RWPE1 (cell line): ENCODE measurements around the gene GALNT11.

Experiments
- CTCF ChIA-PET: fragments of 350-600 bp; sonication (Branson Sonifier 250); formaldehyde crosslinking; extraction: SDS; loops from one replicate; lab custom pipeline; 2021; lab: Yijun Ruan, JAX
- POLR2A ChIA-PET: fragments of 400-600 bp; formaldehyde crosslinking; extraction: SDS; loops from one replicate; lab custom pipeline; 2020; ENCODE audit warnings: antibody characterized with exemption; ENCODE audit not compliant: low non-redundant PET; lab: Yijun Ruan, JAX
- DNase-seq: peaks from one replicate; pipeline ENCODE4 v3.0.0; 2012; ENCODE audit warnings: low spot score
- H3K27ac ChIP-seq: fragments of 450-650 bp; 2 replicates; pipeline ENCODE4 v1.5.1; 2017
- TF ChIP-seq, protein P1 (sequence below): fragments of 450-650 bp; conservative IDR thresholded peaks from 2 replicates; pipeline ENCODE4 v1.5.1; 2017; ENCODE audit warnings: low read depth, mild to moderate bottlenecking

Gene GALNT11

GRCh38 chr7:152129682-152130081, 104.2 kb downstream of the GALNT11 start:
- no peak for DNase-seq
- TF ChIP-seq, protein P1, sequence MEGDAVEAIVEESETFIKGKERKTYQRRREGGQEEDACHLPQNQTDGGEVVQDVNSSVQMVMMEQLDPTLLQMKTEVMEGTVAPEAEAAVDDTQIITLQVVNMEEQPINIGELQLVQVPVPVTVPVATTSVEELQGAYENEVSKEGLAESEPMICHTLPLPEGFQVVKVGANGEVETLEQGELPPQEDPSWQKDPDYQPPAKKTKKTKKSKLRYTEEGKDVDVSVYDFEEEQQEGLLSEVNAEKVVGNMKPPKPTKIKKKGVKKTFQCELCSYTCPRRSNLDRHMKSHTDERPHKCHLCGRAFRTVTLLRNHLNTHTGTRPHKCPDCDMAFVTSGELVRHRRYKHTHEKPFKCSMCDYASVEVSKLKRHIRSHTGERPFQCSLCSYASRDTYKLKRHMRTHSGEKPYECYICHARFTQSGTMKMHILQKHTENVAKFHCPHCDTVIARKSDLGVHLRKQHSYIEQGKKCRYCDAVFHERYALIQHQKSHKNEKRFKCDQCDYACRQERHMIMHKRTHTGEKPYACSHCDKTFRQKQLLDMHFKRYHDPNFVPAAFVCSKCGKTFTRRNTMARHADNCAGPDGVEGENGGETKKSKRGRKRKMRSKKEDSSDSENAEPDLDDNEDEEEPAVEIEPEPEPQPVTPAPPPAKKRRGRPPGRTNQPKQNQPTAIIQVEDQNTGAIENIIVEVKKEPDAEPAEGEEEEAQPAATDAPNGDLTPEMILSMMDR = no peak
- ChIA-PET CTCF (interaction anchor here (0.6 to 0.7 kb wide), 2 partner anchors 154 to 375 kb away, joined by 3 read pairs; no protein-coding TSS in a partner anchor), POLR2A (no interaction called here)
- no peak overlapping the region for H3K27ac ChIP-seq

GRCh38 chr7:152130658-152131590, 105.5 kb downstream of the GALNT11 start:
- peak overlapping the region; percentile 40; the same call in 1 of the 2 replicates for H3K27ac ChIP-seq
- CTCF ChIA-PET = no interaction called here
- POLR2A ChIA-PET = no interaction called here
- TF ChIP-seq, protein P1 = no peak
- DNase-seq = no peak

DNA sequence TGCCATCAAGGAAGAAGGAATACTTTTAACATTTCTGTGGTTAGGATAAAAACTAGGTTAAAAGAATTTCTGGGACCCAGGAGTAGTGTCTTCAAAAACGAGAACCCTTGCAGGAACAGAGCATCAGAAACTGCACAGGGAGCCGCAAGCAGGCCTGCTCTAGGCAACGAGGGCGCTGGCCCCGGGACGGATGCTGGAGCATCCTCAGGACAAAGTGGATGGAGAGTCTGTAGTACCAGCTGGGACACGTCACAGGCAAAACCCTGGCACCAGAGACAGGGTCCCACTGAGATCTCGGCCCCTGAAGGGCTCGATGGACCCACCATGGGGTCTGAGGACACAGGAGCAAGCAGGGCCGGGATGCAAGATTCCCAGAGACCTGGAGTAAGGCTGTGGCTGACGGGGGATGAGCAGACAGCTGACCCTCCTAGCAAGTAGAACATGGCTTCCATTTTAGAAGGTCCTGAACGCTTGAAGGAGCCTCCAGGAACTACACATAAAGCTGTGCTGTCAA, 106.6 kb downstream of the GALNT11 start:
- peak overlapping the region; percentile 40 for H3K27ac ChIP-seq
- POLR2A ChIA-PET = no interaction called here
- CTCF ChIA-PET = no interaction called here
- DNase-seq = no peak
- TF ChIP-seq, protein P1 = no peak

- H3K27ac ChIP-seq = no peak overlapping the region
- POLR2A ChIA-PET = no interaction called here
- TF ChIP-seq, protein P1 = no peak
- no peak for DNase-seq
- CTCF ChIA-PET = no interaction called here
Observed at GRCh38 chr7:152132812-152133211, 107.3 kb downstream of the GALNT11 start.

- no peak overlapping the region for H3K27ac ChIP-seq
- no peak for DNase-seq
- POLR2A ChIA-PET = no interaction called here
- CTCF ChIA-PET = no interaction called here
- TF ChIP-seq, protein P1 = no peak
Observed at GRCh38 chr7:152133804-152134203, 108.3 kb downstream of the GALNT11 start.

DNA sequence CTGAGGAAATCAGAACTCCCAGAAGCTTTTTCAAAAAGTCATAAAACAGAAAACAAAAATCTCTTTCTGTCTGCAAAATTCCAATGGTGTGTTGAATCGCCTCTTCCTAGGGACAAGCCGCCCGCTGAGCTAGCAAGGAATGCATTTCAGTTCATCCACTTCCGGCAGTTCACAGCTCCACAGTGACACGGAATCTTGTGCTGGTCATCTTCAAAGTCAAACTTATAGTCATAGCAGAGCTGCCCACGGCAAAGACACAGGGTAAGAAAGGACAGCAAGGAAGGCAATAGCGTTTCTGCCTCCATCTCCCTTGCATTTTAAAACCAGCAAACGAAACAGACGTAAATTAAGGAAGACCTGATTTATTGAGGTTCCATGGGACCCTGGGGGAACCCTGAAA, 111.2 kb downstream of the GALNT11 start:
- TF ChIP-seq, protein P1 = no peak
- no peak overlapping the region for H3K27ac ChIP-seq
- ChIA-PET CTCF (no interaction called here), POLR2A (no interaction called here)
- no peak for DNase-seq
